GM12878 (cell line): ENCODE measurements around the gene CMBL. TPM values are rescaled to one million over a fixed set of nuclear protein-coding genes. Genes with fewer than 3 reads are reported as not detected.

ENCODE experiments used
- ATAC-seq: fragments of 200-7000 bp; cut with Tn5 transposase; 3 replicates; pipeline ENCODE4 v1.9.1; 2020; ENCODE audit warnings: mild to moderate bottlenecking, moderate library complexity
- BruUV-seq: library from RNA; stranded (reverse); fragments of 400-500 nt; replicated peaks from 2 replicates; lab custom pipeline; 2021; lab: Mats Ljungman, UMichigan
- CTCF ChIA-PET: fragments of 300-600 bp; sonication (Branson Sonifier 250); formaldehyde crosslinking; extraction: SDS; loops from one replicate; lab custom pipeline; 2021; ENCODE audit warnings: inconsistent platforms; lab: Yijun Ruan, JAX
- POLR2A ChIA-PET: fragments of 350-600 bp; formaldehyde crosslinking; extraction: SDS; loops from one replicate; lab custom pipeline; 2021; ENCODE audit warnings: inconsistent platforms; lab: Charles Lee
- RAD21 ChIA-PET: fragments of 300-600 bp; sonication (Branson Sonifier 250); formaldehyde crosslinking; loops from one replicate; lab custom pipeline; 2023; ENCODE audit warnings: antibody characterized with exemption; ENCODE audit not compliant: unreplicated experiment; lab: Charles Lee
- SMC1A ChIA-PET: fragments of 300-600 bp; sonication (Branson Sonifier 250); formaldehyde crosslinking; loops from one replicate; lab custom pipeline; 2023; ENCODE audit not compliant: unreplicated experiment, uncharacterized antibody; lab: Charles Lee
- DNase-seq: peaks from one replicate; pipeline ENCODE4 v3.0.0-alpha.2; 2011; ENCODE audit warnings: low read depth, low spot score
- FAIRE-seq: peaks from 3 replicates; lab custom pipeline; 2011; peaks lifted over from hg19 to GRCh38; lab: Jason Lieb, UNC
- H2AFZ ChIP-seq: 2 replicates; pipeline ENCODE4 v1.6.0; 2011; ENCODE audit warnings: low read depth, low read length, control low read depth; ENCODE audit not compliant: control insufficient read depth
- H3K27ac ChIP-seq: 2 replicates; pipeline ENCODE4 v1.5.1; 2011; ENCODE audit warnings: control low read depth; ENCODE audit not compliant: control insufficient read depth, insufficient read depth
- H3K27me3 ChIP-seq, 2 experiments: replicated peaks in 1 of 2; 2 replicates each; pipeline versions ENCODE4 v1.6.0 to v1.6.1; 2011; ENCODE audit warnings: low read length in 1 of 2; ENCODE audit not compliant: control insufficient read depth in 2 of 2, insufficient read depth in 2 of 2
- H3K36me3 ChIP-seq, 2 experiments: 2 replicates each; pipeline ENCODE4 v1.5.1; 2011; ENCODE audit warnings: low read length in 1 of 2; ENCODE audit not compliant: control insufficient read depth in 2 of 2, insufficient read depth in 2 of 2
- H3K4me1 ChIP-seq: 2 replicates; pipeline ENCODE4 v1.6.1; 2011; ENCODE audit warnings: mild to moderate bottlenecking, low read length, moderate library complexity, mixed read lengths; ENCODE audit not compliant: control insufficient read depth, insufficient read depth
- H3K4me2 ChIP-seq: 2 replicates; pipeline ENCODE4 v1.6.0; 2011; ENCODE audit warnings: control low read depth; ENCODE audit not compliant: control insufficient read depth, insufficient read depth
- H3K4me3 ChIP-seq: fragments of 200-600 bp; sonication (generic); 2 replicates; pipeline ENCODE4 v1.5.1; 2016
- H3K79me2 ChIP-seq: 2 replicates; pipeline ENCODE4 v1.6.0; 2011; ENCODE audit warnings: low read length; ENCODE audit not compliant: control insufficient read depth, insufficient read depth
- H3K9ac ChIP-seq: 2 replicates; pipeline ENCODE4 v1.8.0; 2011; ENCODE audit warnings: low read length, control low read depth, mixed read lengths; ENCODE audit not compliant: control insufficient read depth, insufficient read depth
- H3K9me3 ChIP-seq: replicated peaks from 3 replicates; pipeline ENCODE4 v1.5.1; 2011; ENCODE audit warnings: mild to moderate bottlenecking, low read length; ENCODE audit not compliant: control insufficient read depth, insufficient read depth
- H4K20me1 ChIP-seq: 2 replicates; pipeline ENCODE4 v1.6.0; 2011; ENCODE audit not compliant: control insufficient read depth, insufficient read depth
- EGR1 ChIP-seq, 2 experiments: IDR thresholded peaks; 1 replicate in 1 of 2; 2 replicates in 1 of 2; pipeline ENCODE4 v1.6.1; 2011 to 2012; ENCODE audit warnings: low read depth in 2 of 2, low read length in 2 of 2, borderline replicate concordance in 1 of 2, mild to moderate bottlenecking in 1 of 2, moderate library complexity in 1 of 2
- GATAD2B ChIP-seq: fragments of 450-650 bp; conservative IDR thresholded peaks from 2 replicates; pipeline ENCODE4 v1.6.1; 2017; ENCODE audit warnings: low read depth, mild to moderate bottlenecking, moderate library complexity
- MLLT1 ChIP-seq: fragments of 450-650 bp; IDR thresholded peaks from 2 replicates; pipeline ENCODE4 v1.6.1; 2016; ENCODE audit warnings: mild to moderate bottlenecking
- MTA2 ChIP-seq: fragments of 450-650 bp; IDR thresholded peaks from 2 replicates; pipeline ENCODE4 v1.6.1; 2016; ENCODE audit warnings: low read depth, mild to moderate bottlenecking, moderate library complexity
- RFX5 ChIP-seq: IDR thresholded peaks from 2 replicates; pipeline ENCODE4 v1.6.1; 2011; ENCODE audit warnings: low read depth, low read length, improper control_type of control experiment
- WGBS: methylation state at CpG from one replicate; pipeline ENCODE4 v1.1.6; 2016; ENCODE audit warnings: low lambda C conversion rate; ENCODE audit not compliant: insufficient replicate concordance, insufficient coverage; ENCODE audit errors: missing lambda C conversion rate; 5-methylcytosine and 5-hydroxymethylcytosine counted together
- in situ Hi-C: fragments of 300-500 bp; cut with MboI; formaldehyde crosslinking; loops from 9 replicates; pipeline ENCODE4 v1.14.3; 2018; ENCODE audit warnings: mixed read lengths
- intact Hi-C: fragments of 100-400 bp; cut with micrococcal nuclease; formaldehyde crosslinking; loops from one replicate; pipeline ENCODE4 v1.14.2; 2022; ENCODE audit not compliant: unreplicated experiment
- polyA plus RNA-seq, 11 experiments: library from polyadenylated mRNA; depleted of rRNA in 4 of 11; unstranded in 6 of 11; stranded (reverse) in 5 of 11; fragments of >200 nt; fragmentation: Nextera tagmentation in 4 of 11; fragmentation: Illumina TruSeq in 1 of 11; extraction: Ambion mirVana in 4 of 11; extraction: Trizol in 1 of 11; gene quantifications; 1 replicate in 1 of 11; 2 replicates in 10 of 11; pipeline versions ENCODE4 v1.2.1 to v1.2.3, GENCODE V29; 2011 to 2016; ENCODE audit warnings: inconsistent platforms in 2 of 11, missing spikeins in 2 of 11, low read depth in 1 of 11
- total RNA-seq, 4 experiments: library from RNA; depleted of rRNA in 3 of 4; stranded (reverse); fragments of >200 nt in 3 of 4; fragmentation: Illumina TruSeq in 1 of 4; extraction: Trizol in 1 of 4; gene quantifications; 2 replicates each; pipeline versions ENCODE4 v1.2.1 to v1.2.3, GENCODE V29; 2013 to 2021

CMBL gene
- total and polyA plus RNA-seq, 10 of the 15 experiments (the other 5 are each of a cell fraction or from before 2014, with no cell fraction given) = 1.8 to 15.6 (median 7.5) TPM

DNA sequence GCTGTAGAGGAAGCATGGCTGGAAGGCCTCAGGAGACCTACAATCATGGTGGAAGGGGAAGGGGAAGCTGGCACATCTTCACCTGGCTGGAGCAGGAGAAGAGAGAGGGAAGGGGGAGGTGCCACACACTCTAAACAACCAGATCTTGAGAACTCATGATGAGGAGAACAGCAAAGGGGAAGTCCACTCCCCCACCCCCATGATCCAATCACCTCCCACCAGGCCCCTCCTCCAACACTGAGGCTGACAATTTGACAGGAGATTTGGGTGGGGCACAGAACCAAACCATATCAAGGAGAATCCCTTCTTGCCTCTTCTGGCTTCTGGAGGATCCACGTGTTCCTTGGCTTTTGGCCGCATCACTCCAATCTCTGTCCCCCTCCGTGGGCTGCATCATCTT lies 13.1 kb upstream of the CMBL start:
- SMC1A ChIA-PET = no interaction called here
- intact Hi-C loops = no loop called here

DNA sequence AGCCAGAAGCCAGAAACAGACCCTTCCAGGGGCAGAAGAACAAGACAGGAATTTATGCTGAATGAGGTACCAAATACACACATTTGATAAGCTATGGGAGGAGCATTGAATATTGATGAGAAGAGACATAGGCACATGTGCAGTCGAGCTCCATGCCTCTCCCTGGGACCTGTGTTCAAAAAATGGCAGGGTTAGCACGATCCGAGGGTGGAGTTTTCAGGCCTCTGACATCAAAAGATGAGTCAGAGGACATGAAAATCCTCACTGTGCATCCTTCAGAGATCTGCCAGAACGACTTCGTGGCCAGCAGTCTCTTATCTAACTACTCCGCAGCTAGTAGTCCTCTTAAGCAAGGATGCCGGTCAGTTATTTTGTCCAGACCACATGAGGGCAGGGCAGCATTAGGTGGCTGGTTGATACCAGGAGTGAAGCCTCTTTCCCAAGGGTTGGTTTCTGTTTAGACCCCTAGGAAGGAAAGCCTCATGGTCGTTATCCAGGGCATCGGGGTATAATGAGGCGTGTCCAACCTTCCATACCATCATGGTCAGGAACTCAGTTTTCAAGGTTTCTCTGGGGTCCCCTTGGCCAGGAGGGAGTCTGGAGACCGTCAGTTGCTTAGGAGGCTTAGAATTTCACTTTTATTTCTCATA lies 11.6 kb upstream of the CMBL start:
- no peaks in the 10 kb centered on the region for H3K4me1 ChIP-seq
- FAIRE-seq (no peak), DNase-seq (no peak), ATAC-seq (no peak)
- no peaks in the 10 kb centered on the region for H3K27me3 ChIP-seq
- H2AFZ ChIP-seq = no peak overlapping the region
- H3K79me2 ChIP-seq = no peaks in the 10 kb centered on the region
- intact Hi-C loops (no loop called here), in situ Hi-C loops (no loop called here)
- ChIA-PET CTCF (interaction anchor here (1.2 kb wide), 1 partner anchor 45 kb away, joined by 3 read pairs; no protein-coding TSS in a partner anchor), POLR2A (interaction anchor here (0.5 kb wide), 1 partner anchor 104 kb away, joined by 3 read pairs; no protein-coding TSS in a partner anchor), SMC1A (interaction anchor here (0.6 kb wide), 1 partner anchor 97 kb away, joined by 3 read pairs; no protein-coding TSS in a partner anchor), RAD21 (no interaction called here)
- no peak overlapping the region for H3K27ac ChIP-seq
- H4K20me1 ChIP-seq = no peaks in the 10 kb centered on the region
- no peak overlapping the region for H3K9ac ChIP-seq
- no peak for TF ChIP-seq EGR1 (IDR thresholded peaks at IDR 0.05; ENCODE audit: borderline replicate concordance in 1 of 2, low read depth in 2 of 2, low read length in 2 of 2)
- TF ChIP-seq MTA2 = no peak
- no peak for TF ChIP-seq MLLT1
- TF ChIP-seq RFX5 = no peak
- no peaks in the 10 kb centered on the region; the same call in 2 of the 3 replicates for H3K9me3 ChIP-seq
- 76% methylated on average over 11 of the region's 11 CpGs for WGBS
- no TSS peak for BruUV-seq
- H3K4me3 ChIP-seq = no peak overlapping the region
- H3K4me2 ChIP-seq = no peak overlapping the region
- no peaks in the 10 kb centered on the region for H3K36me3 ChIP-seq

More for the DNA sequence above, 13.1 kb upstream of the CMBL start:
- Histone ChIP-seq H4K20me1 (no peaks in the 10 kb centered on the region), H3K36me3 (no peaks in the 10 kb centered on the region), H2AFZ (no peak overlapping the region), H3K4me2 (no peak overlapping the region), H3K9ac (no peak overlapping the region), H3K9me3 (no peaks in the 10 kb centered on the region; the same call in 2 of the 3 replicates), H3K27me3 (no peaks in the 10 kb centered on the region), H3K4me3 (no peak overlapping the region), H3K4me1 (no peaks in the 10 kb centered on the region), H3K79me2 (no peaks in the 10 kb centered on the region), H3K27ac (no peak overlapping the region)
- DNase-seq (no peak), ATAC-seq (no peak), FAIRE-seq (no peak)
- ChIA-PET POLR2A (no interaction called here), CTCF (no interaction called here), RAD21 (no interaction called here)
- BruUV-seq = no TSS peak
- 64% methylated on average over 3 of the region's 3 CpGs for WGBS
- no peak for TF ChIP-seq GATAD2B
- in situ Hi-C loops = no loop called here
